ENCODE measurements around the gene UMAD1. TPM values are rescaled to one million over a fixed set of nuclear protein-coding genes. Genes with fewer than 3 reads are reported as not detected.

UMAD1 gene
- total and polyA plus RNA-seq, 2 donors (not counting 3 experiments of a cell fraction or from before 2014, with no cell fraction given), result 5.6 to 6.6 TPM

GRCh38 chr7:7861211-7861633 is 220.7 kb downstream of the UMAD1 start:
- CTCF ChIA-PET, result interaction anchor here (1.1 to 1.2 kb wide), 2 partner anchors 16 to 98 kb away, joined by 3 to 6 read pairs; no protein-coding TSS in a partner anchor
- Histone ChIP-seq H3K9me1 (replicated peaks; ENCODE audit: control insufficient read depth, extremely low read depth, insufficient read depth, low read length) (no peaks in the 10 kb centered on the region), H4K20me1 (replicated peaks; ENCODE audit: control insufficient read depth, extremely low read depth, insufficient read depth, low read length) (no peaks in the 10 kb centered on the region), H3K36me3 (ENCODE audit: control insufficient read depth in 2 of 2, extremely low read depth in 1 of 2, insufficient read depth in 2 of 2, low read length in 2 of 2) (no peaks in the 10 kb centered on the region), H3K9ac (replicated peaks; ENCODE audit: extremely low read depth, insufficient read depth, low read length) (no peak overlapping the region), H3K4me2 (ENCODE audit: insufficient read depth, low read length) (peak overlapping the region; percentile 63), H3K4me3 (replicated peaks in 1 of 3; ENCODE audit: insufficient read depth in 1 of 3, low read depth in 1 of 3, low read length in 3 of 3) (no peak overlapping the region), H3K9me3 (replicated peaks; ENCODE audit: control insufficient read depth, insufficient read depth, low read length) (no peaks in the 10 kb centered on the region), H2AFZ (ENCODE audit: low read depth, low read length) (no peak overlapping the region), H3K4me1 (ENCODE audit: control insufficient read depth, extremely low read depth, insufficient read depth, low read length) (peaks cover 21% of the 10 kb centered on the region), H3K79me2 (ENCODE audit: control insufficient read depth, insufficient read depth, low read length) (no peaks in the 10 kb centered on the region), H3K27me3 (ENCODE audit: control insufficient read depth in 2 of 2, insufficient read depth in 2 of 2, low read length in 2 of 2) (no peaks in the 10 kb centered on the region), H3K27ac (ENCODE audit: insufficient read depth, low read depth, low read length) (no peak overlapping the region)
- dilution Hi-C loops (cut with MboI; ENCODE audit: extremely low pct_ligation_motif_present, low sequenced_read_pairs), result no loop called here
- intact Hi-C loops (cut with micrococcal nuclease), result loop anchor here (1.0 to 10.0 kb wide), 3 partner anchors 99 to 334 kb away; partner anchors contain the start of gene GLCCI1
- peak; percentile 88 for TF ChIP-seq POLR2AphosphoS5 (IDR thresholded peaks at IDR 0.05; ENCODE audit: insufficient read depth, low read depth, low read length)
- peak; percentile 74 for TF ChIP-seq GATA2 (IDR thresholded peaks at IDR 0.05; ENCODE audit: insufficient read depth, insufficient read length, low read depth, low read length)
- no peak for TF ChIP-seq MAX (IDR thresholded peaks at IDR 0.05; ENCODE audit: insufficient read depth, insufficient read length)
- no peak for TF ChIP-seq EZH2 (IDR thresholded peaks at IDR 0.05; ENCODE audit: borderline replicate concordance, low read depth, low read length, severe bottlenecking)
- no peak for TF ChIP-seq CTCF (IDR thresholded peaks at IDR 0.05; ENCODE audit: extremely low read depth in 1 of 2, insufficient read depth in 1 of 2, low read depth in 1 of 2, low read length in 2 of 2)
- TF ChIP-seq MYC (IDR thresholded peaks at IDR 0.05; ENCODE audit: low read depth, low read length), result no peak
- TF ChIP-seq POLR2A (IDR thresholded peaks at IDR 0.05; ENCODE audit: low read depth, low read length), result peak; percentile 50
- TF ChIP-seq FOS (IDR thresholded peaks at IDR 0.05; ENCODE audit: borderline replicate concordance, insufficient read depth, low read length), result peak; percentile 92
- peak; percentile 84 for TF ChIP-seq JUN (IDR thresholded peaks at IDR 0.05; ENCODE audit: borderline replicate concordance, insufficient read depth, insufficient read length, low read depth)
- FAIRE-seq (peak; percentile 89), DNase-seq (ENCODE audit: low read depth, low spot score) (peak; percentile 96)
- no TSS peak for BruUV-seq (replicated peaks)
- POLR2A ChIA-PET, result no interaction called here
